HEK293T (cell line): Measurements from ENCODE around the gene ZBTB48.

Experiments used
- BHLHE40 ChIP-seq: fragments of 450-650 bp; IDR thresholded peaks from 2 replicates; pipeline ENCODE4 v1.6.1; 2016; ENCODE audit warnings: mild to moderate bottlenecking, moderate library complexity, borderline replicate concordance
- SP1 ChIP-seq: fragments of 450-650 bp; IDR thresholded peaks from 2 replicates; pipeline ENCODE4 v1.6.1; 2017
- TARDBP ChIP-seq: fragments of 450-650 bp; IDR thresholded peaks from 2 replicates; pipeline ENCODE4 v1.6.1; 2016
- TF ChIP-seq, protein P1 (sequence below): fragments of 450-650 bp; IDR thresholded peaks from 2 replicates; pipeline ENCODE4 v1.6.1; 2016

DNA sequence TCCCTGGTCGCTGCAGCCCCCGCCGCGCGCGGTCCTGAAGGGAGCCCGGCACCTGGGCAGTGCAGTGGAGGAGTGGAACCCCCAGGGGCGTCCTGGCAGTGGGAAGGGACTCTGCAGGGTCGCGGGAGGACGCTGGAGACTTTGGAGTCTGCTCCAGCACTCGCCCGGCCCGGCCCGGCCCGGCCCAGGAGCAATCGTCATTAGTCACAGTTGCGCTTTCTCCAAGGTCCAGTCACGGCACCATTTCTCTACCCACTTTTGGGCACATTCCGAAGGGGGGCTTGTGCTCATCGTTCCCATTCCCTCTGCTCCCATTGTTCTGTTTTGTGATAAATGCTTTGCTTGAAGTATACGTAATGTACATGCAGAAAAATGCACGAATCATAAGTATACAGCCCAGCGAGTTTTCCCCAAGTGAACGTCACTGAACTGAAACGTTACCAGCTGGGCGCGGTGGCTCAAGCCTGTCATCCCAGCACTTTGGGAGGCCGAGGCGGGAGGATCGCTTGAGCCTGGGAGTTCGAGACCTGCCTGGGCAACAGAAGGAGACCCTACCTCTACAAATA is 45.9 kb downstream of the ZBTB48 start:
- TF ChIP-seq BHLHE40 = no peak
- TF ChIP-seq, protein P1, sequence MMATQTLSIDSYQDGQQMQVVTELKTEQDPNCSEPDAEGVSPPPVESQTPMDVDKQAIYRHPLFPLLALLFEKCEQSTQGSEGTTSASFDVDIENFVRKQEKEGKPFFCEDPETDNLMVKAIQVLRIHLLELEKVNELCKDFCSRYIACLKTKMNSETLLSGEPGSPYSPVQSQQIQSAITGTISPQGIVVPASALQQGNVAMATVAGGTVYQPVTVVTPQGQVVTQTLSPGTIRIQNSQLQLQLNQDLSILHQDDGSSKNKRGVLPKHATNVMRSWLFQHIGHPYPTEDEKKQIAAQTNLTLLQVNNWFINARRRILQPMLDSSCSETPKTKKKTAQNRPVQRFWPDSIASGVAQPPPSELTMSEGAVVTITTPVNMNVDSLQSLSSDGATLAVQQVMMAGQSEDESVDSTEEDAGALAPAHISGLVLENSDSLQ = no peak
- no peak for TF ChIP-seq TARDBP
- TF ChIP-seq SP1 = no peak
